HG03432 (cell line): ENCODE measurements around the gene KIAA0753.
"Not testable (repeated sequence)": the region's sequence is repeated elsewhere in the genome, so short reads cannot be mapped to it uniquely, and the experiment has no call there.

Experiments
- ATAC-seq: cut with Tn5 transposase; IDR thresholded peaks from one replicate; pipeline ENCODE4 v1.9.1; 2021; ENCODE audit warnings: mild to moderate bottlenecking, moderate library complexity; ENCODE audit not compliant: unreplicated experiment

The KIAA0753 gene

GRCh38 chr17:6599364-6599763 lies 41.1 kb downstream of the KIAA0753 start:
- ATAC-seq = no peak

GRCh38 chr17:6597727-6598126 lies 42.8 kb downstream of the KIAA0753 start:
- ATAC-seq = no peak

DNA sequence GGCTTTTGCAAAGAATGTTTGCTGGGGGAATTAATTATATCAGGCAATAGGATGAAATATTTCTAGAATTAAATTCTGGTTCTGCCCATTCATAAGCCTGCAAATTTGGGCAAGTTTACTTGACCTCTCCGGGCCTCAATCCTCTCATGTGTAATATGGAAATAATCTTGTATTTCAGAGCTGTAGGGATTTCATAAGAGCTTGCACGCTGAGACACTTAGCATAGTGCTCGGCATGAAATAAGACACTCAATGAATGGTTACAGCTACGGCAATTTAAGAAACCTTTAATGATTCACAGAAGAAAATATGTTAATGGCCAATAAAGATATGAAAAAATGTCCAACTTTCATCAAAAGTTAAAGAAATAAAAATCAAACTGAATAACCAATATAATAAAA lies 43.6 kb downstream of the KIAA0753 start:
- ATAC-seq = no peak

GRCh38 chr17:6596511-6596910 lies 44.0 kb downstream of the KIAA0753 start:
- no peak for ATAC-seq

- ATAC-seq = no peak
Measured at GRCh38 chr17:6596081-6596480, 44.4 kb downstream of the KIAA0753 start.

DNA sequence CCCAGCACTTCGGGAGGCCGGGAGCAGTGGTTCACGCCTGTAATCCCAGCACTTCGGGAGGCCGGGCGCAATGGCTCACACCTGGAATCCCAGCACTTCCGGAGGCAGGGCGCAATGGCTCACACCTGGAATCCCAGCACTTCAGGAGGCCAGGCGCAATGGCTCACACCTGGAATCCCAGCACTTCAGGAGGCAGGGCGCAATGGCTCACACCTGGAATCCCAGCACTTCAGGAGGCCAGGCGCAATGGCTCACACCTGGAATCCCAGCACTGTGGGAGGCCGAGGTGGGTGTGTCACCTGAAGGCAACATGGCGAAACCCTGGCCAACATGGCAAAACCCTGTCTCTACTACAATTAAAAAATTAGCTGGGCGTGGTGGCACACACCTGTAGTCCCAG lies 47.1 kb downstream of the KIAA0753 start:
- ATAC-seq = not testable (repeated sequence)

GRCh38 chr17:6592173-6592572 lies 48.3 kb downstream of the KIAA0753 start:
- no peak for ATAC-seq

- no peak for ATAC-seq
Measured at GRCh38 chr17:6591599-6592158, 48.8 kb downstream of the KIAA0753 start.

GRCh38 chr17:6589266-6589946 lies 51.1 kb downstream of the KIAA0753 start:
- ATAC-seq = no peak

DNA sequence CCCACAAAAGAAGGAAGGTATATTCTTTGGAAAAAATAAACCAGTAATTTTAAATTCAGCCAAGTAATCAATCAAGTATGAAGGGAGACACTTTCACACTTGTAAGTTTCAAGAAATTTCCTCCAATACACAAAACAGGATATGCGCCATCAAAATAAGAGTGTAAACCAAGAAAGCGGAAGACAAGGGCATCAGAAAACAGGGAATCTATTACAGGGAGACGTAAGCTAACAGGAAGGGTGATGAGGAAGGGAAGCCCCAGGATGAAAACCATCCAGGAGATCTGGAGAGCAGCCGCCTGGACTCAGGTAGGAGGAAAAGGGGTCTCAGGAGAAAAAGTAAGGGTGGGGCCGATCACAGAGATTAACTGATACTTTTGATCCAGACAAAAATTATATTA lies 52.3 kb downstream of the KIAA0753 start:
- ATAC-seq = no peak

- no peak for ATAC-seq
Measured at GRCh38 chr17:6587310-6587709, 53.2 kb downstream of the KIAA0753 start.

- no peak for ATAC-seq
Measured at GRCh38 chr17:6583411-6583810, 57.1 kb downstream of the KIAA0753 start.

DNA sequence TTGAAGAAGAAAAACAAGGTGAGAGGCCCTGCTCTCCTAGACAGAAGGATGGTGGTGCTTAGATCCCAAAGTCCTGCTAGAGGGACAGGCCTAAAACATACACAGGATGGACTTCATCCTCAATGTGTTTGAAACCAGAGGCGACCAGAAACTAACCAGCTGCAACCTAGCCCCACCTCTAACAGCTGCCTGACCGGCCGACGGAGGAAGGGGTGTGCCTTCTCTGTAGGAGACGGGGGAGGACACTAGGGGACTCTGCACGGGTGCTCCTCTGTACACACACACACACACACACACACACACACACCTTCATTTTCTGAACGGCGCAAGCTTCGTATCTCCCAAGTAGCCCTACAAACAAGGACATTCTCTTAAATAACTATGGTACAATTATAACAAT lies 59.9 kb downstream of the KIAA0753 start:
- no peak for ATAC-seq

DNA sequence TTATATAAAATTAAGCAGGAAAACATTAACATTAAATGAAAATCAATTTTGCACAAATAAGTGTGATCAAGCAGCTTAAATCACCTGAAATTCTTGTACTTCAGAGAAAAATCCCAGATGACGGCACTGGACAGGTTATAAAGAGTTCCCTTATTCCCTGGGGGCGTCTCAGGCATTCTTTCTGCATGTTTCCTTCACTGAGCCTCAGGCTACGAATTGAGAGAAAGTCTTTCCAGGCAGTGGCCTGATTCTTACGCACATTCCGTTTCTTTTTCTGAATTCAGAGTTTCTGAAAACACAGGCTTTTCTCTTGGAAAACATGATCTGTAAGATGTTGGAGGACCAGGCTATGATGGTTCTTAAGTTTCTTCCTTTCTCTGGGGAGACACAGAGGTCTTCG lies 62.0 kb downstream of the KIAA0753 start:
- no peak for ATAC-seq

GRCh38 chr17:6577686-6578263 lies 62.7 kb downstream of the KIAA0753 start:
- ATAC-seq = no peak

DNA sequence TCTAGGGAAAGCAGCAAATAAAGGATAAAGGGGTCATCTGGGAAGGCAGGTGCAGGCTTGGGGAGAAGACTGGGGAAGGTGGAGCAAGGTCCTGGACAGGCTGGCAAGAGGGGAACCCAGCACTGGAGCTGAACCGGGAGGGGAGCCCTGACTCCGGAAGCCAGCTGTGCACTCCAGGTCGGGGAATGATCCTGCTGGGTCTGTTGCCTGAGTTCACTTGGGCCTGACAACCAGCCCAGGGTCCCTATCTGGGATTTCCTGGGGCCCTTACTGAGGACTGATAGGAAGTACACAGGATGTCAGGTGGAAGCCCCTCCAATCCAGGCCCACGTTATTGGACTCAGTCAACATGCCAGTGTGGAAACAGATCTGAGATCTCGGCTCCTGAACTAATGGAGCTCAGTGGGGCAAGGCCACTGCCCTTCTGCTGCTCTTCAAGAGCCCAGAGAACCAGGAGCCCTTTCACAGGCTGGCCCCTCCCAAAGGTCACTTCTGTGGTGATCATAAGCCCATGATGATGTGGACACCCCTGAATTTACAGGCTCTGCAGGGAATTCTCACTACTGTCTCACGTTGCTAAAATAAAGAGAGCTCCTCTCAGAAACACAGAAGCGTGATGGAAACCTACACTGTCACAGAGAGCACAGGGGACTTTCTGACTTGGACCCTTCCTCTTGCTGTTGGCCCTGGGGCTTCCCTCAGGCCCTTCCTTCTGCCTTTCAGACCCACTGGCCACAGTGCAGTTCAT lies 64.3 kb downstream of the KIAA0753 start:
- ATAC-seq = no peak

DNA sequence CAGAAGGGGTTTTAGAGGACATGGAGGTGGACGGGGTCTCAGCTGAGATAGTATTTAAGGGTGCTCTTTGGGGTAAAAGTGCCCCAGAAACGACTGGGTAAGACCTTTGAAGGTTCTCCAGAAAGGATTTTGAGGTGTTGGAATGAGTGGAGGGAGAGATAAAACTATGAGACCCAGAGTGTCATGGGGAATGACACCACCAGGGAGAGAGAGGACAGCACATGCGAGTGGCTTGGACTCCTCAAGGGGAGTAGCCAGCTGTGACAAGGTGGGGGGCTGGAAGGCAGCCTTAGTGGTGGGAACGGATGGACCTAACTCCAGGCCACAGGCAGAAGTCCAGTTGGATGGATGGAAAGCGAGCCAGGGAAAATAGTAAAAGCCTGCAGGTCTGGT lies 64.9 kb downstream of the KIAA0753 start:
- ATAC-seq = no peak

- ATAC-seq = no peak
Measured at GRCh38 chr17:6574687-6575595, 65.6 kb downstream of the KIAA0753 start.

- no peak for ATAC-seq
Measured at GRCh38 chr17:6573982-6574686, 66.4 kb downstream of the KIAA0753 start.

GRCh38 chr17:6573495-6573894 lies 67.0 kb downstream of the KIAA0753 start:
- ATAC-seq = not testable (repeated sequence)
